ENCODE measurements around the gene COPS2.

Gene COPS2

GRCh38 chr15:49122541-49123062, 32.8 kb downstream of the COPS2 start:
- no peak overlapping the region for H3K27ac ChIP-seq
- no peak for TF ChIP-seq ZFX (IDR thresholded peaks at IDR 0.05; ENCODE audit: borderline replicate concordance)
- TF ChIP-seq CTCF (IDR thresholded peaks at IDR 0.05), result no peak

DNA sequence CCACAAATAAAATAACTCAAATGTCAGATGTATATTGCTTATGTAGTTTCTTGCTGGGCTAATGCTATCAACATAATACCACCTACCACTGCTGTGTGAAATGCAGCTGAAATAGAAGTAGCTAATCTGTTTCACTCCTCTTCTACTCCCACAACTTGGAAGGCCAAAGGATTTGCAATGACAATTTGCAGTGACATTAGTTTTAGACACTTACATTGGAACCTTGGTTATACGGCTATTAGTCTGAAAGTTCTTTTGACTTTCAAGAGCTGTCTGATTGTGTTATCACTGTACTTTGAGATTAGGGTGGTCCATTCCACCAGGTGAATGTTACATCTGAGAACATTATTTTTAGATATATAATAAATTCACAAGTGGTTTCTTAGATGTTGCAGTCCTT, 33.5 kb downstream of the COPS2 start:
- H3K27ac ChIP-seq, result no peak overlapping the region
- TF ChIP-seq CTCF (IDR thresholded peaks at IDR 0.05) (no peak), ZFX (IDR thresholded peaks at IDR 0.05; ENCODE audit: borderline replicate concordance) (no peak)

GRCh38 chr15:49120832-49121231, 34.6 kb downstream of the COPS2 start:
- no peak for TF ChIP-seq CTCF (IDR thresholded peaks at IDR 0.05)
- TF ChIP-seq ZFX (IDR thresholded peaks at IDR 0.05; ENCODE audit: borderline replicate concordance), result no peak
- no peak overlapping the region for H3K27ac ChIP-seq

DNA sequence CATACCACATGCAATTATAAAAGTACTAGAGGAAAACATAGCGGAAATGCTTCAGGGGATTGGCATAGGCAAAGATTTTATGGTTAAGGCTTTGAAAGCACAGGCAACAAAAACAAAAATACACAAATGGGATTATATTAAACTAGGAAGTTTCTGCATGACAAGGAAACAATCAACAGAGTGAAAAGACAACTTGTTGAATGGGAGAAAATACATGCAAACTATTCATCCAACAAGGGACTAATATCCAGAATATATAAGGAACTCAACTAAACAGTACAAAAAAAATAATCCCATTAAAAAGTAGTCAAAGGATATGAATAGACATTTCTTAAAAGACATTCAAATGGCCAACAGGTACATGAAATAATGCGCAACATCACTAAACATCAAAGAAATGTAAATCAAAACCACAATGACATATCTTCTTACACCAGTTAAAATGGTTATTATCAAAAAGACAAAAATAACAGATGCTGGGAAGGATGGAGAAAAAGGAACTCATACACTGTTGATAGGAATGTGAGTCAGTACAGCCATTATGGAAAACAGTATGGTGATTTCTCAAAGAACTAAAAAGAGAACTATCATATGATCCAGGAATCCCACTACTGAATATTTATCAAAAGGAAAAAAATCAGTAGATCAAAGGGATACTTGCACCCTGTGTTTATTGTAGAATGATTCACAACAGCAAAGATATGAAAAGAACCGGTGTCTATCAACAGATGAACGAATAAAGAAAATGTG, 39.1 kb downstream of the COPS2 start:
- TF ChIP-seq ZFX (IDR thresholded peaks at IDR 0.05; ENCODE audit: borderline replicate concordance), result no peak
- no peak for TF ChIP-seq CTCF (IDR thresholded peaks at IDR 0.05)
- H3K27ac ChIP-seq, result no peak overlapping the region

DNA sequence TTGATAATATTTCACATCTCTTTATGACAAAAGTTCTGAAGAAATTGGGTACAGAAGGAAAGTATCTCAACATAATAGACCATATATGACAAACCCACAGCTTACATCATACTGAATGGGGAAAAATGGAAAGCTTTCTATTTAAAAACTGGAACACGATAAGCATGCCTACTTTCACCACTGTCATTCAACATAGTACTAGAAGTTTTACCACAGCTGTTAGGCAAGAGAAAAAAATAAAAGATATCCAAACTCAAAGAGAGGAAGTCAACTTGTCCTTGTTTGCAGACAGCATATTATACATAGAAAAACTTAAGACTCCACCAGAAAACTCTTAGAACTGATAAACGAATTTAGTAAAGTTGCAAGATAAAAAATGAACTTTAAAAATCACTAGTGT, 40.3 kb downstream of the COPS2 start:
- no peak for TF ChIP-seq ZFX (IDR thresholded peaks at IDR 0.05; ENCODE audit: borderline replicate concordance)
- no peak for TF ChIP-seq CTCF (IDR thresholded peaks at IDR 0.05)
- no peak overlapping the region for H3K27ac ChIP-seq

GRCh38 chr15:49110158-49110944, 45.0 kb downstream of the COPS2 start:
- H3K27ac ChIP-seq, result no peak overlapping the region
- no peak for TF ChIP-seq ZFX (IDR thresholded peaks at IDR 0.05; ENCODE audit: borderline replicate concordance)
- no peak for TF ChIP-seq CTCF (IDR thresholded peaks at IDR 0.05)

DNA sequence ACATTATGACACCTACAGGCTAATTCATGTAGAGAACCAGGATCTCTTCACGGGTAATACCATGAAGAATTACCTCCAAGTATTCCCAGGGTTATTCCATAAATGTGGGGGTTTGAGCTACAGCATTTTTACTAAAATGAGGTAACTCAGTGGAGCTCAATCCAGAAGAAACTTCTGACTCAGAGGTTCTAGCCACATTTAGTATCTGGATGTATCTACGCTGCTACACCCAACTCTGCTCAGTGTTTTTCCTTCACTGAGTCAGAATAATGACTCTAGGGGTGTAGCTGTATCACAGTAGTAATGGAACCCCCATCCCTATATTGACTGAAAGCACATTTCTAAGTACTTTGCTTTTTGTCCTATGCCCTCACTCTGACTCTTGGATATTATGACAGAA, 52.4 kb downstream of the COPS2 start:
- TF ChIP-seq CTCF (IDR thresholded peaks at IDR 0.05) (no peak), ZFX (IDR thresholded peaks at IDR 0.05; ENCODE audit: borderline replicate concordance) (no peak)
- H3K27ac ChIP-seq, result no peak overlapping the region
